Measurements from ENCODE around the gene CAPN15. TPM values are rescaled to one million over a fixed set of nuclear protein-coding genes. Genes with fewer than 3 reads are reported as not detected.

CAPN15 gene
- total RNA-seq, 1 donor from 2014 or later: 38.7 TPM

GRCh38 chr16:580141-580945 is 52.8 kb downstream of the CAPN15 start:
- no peak overlapping the region for H3K27ac Mint-ChIP-seq (ENCODE audit: unreplicated experiment)
- Histone ChIP-seq H3K9ac (ENCODE audit: low read length) (no peak overlapping the region), H4K20me1 (ENCODE audit: insufficient read depth, low read length) (peaks cover 6% of the 10 kb centered on the region), H3K4me3 (ENCODE audit: insufficient read depth, low read depth, low read length) (no peak overlapping the region), H3K79me2 (ENCODE audit: insufficient read depth, low read length) (no peaks in the 10 kb centered on the region), H2AFZ (ENCODE audit: low read depth, low read length) (no peak overlapping the region), H3K27me3 (ENCODE audit: insufficient read depth, low read length) (no peaks in the 10 kb centered on the region), H3K36me3 (ENCODE audit: insufficient read depth, low read length) (no peaks in the 10 kb centered on the region), H3K9me3 (ENCODE audit: insufficient read depth, low read depth, low read length) (no peaks in the 10 kb centered on the region), H3K27ac (ENCODE audit: low read depth, low read length) (no peak overlapping the region), H3K4me1 (ENCODE audit: insufficient read depth, low read length) (no peaks in the 10 kb centered on the region), H3K4me2 (ENCODE audit: low read length) (no peak overlapping the region)
- TF ChIP-seq, protein P1, sequence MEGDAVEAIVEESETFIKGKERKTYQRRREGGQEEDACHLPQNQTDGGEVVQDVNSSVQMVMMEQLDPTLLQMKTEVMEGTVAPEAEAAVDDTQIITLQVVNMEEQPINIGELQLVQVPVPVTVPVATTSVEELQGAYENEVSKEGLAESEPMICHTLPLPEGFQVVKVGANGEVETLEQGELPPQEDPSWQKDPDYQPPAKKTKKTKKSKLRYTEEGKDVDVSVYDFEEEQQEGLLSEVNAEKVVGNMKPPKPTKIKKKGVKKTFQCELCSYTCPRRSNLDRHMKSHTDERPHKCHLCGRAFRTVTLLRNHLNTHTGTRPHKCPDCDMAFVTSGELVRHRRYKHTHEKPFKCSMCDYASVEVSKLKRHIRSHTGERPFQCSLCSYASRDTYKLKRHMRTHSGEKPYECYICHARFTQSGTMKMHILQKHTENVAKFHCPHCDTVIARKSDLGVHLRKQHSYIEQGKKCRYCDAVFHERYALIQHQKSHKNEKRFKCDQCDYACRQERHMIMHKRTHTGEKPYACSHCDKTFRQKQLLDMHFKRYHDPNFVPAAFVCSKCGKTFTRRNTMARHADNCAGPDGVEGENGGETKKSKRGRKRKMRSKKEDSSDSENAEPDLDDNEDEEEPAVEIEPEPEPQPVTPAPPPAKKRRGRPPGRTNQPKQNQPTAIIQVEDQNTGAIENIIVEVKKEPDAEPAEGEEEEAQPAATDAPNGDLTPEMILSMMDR (IDR thresholded peaks at IDR 0.05; ENCODE audit: insufficient read depth, low read depth, low read length): no peak
- TF ChIP-seq EZH2 (IDR thresholded peaks at IDR 0.05; ENCODE audit: insufficient read depth, low read length): no peak
- no peaks in the 10 kb centered on the region for H3K36me3 Mint-ChIP-seq (ENCODE audit: low read depth, unreplicated experiment)
- no peak for DNase-seq (ENCODE audit: low read depth)
- H3K4me3 Mint-ChIP-seq (ENCODE audit: unreplicated experiment): no peak overlapping the region
- no peak for FAIRE-seq
- H3K9me3 Mint-ChIP-seq (ENCODE audit: unreplicated experiment): no peaks in the 10 kb centered on the region
- H3K27me3 Mint-ChIP-seq (ENCODE audit: low read depth, unreplicated experiment): no peaks in the 10 kb centered on the region
- H3K4me1 Mint-ChIP-seq (ENCODE audit: low read depth, unreplicated experiment): peaks cover 5% of the 10 kb centered on the region

DNA sequence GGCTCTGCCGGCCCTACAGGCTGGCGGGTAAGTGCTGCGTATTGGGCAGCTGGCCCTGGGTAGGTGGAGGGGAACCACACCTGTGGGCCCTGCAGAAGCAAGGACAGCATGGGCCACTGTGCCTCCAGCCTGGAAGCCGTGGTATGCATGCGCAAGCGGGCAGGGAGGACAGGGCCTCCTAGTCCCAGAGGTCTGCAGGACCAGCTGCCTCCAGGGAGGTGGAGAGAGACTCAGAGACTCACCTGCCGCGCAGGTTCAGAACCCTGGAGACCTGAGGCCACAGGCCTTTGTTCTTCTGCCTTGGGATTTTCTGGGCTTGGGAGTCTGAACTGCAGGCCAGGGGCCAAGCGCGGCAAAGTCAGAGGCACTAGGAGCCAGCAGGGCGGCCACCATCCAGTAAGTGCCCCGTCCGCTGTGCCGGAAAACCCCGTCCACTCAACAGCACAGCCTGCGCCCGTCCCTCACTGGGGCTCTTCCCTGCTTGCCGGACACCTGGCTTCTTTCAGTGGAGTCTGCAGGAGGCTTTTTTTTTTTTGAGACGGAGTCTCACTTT is 53.5 kb downstream of the CAPN15 start:
- Mint-ChIP-seq H3K4me3 (ENCODE audit: unreplicated experiment) (no peak overlapping the region), H3K4me1 (ENCODE audit: low read depth, unreplicated experiment) (peaks cover 5% of the 10 kb centered on the region), H3K36me3 (ENCODE audit: low read depth, unreplicated experiment) (no peaks in the 10 kb centered on the region), H3K27ac (ENCODE audit: unreplicated experiment) (no peak overlapping the region), H3K9me3 (ENCODE audit: unreplicated experiment) (no peaks in the 10 kb centered on the region), H3K27me3 (ENCODE audit: low read depth, unreplicated experiment) (no peaks in the 10 kb centered on the region)
- Histone ChIP-seq H3K27me3 (ENCODE audit: insufficient read depth, low read length) (no peaks in the 10 kb centered on the region), H3K36me3 (ENCODE audit: insufficient read depth, low read length) (no peaks in the 10 kb centered on the region), H3K9ac (ENCODE audit: low read length) (no peak overlapping the region), H3K4me2 (ENCODE audit: low read length) (no peak overlapping the region), H4K20me1 (ENCODE audit: insufficient read depth, low read length) (peaks cover 6% of the 10 kb centered on the region), H3K9me3 (ENCODE audit: insufficient read depth, low read depth, low read length) (no peaks in the 10 kb centered on the region), H3K4me3 (ENCODE audit: insufficient read depth, low read depth, low read length) (no peak overlapping the region), H3K79me2 (ENCODE audit: insufficient read depth, low read length) (no peaks in the 10 kb centered on the region), H3K4me1 (ENCODE audit: insufficient read depth, low read length) (no peaks in the 10 kb centered on the region), H3K27ac (ENCODE audit: low read depth, low read length) (no peak overlapping the region), H2AFZ (ENCODE audit: low read depth, low read length) (no peak overlapping the region)
- FAIRE-seq: no peak
- TF ChIP-seq EZH2 (IDR thresholded peaks at IDR 0.05; ENCODE audit: insufficient read depth, low read length): no peak
- TF ChIP-seq, protein P1 (IDR thresholded peaks at IDR 0.05; ENCODE audit: insufficient read depth, low read depth, low read length): no peak
- no peak for DNase-seq (ENCODE audit: low read depth)

DNA sequence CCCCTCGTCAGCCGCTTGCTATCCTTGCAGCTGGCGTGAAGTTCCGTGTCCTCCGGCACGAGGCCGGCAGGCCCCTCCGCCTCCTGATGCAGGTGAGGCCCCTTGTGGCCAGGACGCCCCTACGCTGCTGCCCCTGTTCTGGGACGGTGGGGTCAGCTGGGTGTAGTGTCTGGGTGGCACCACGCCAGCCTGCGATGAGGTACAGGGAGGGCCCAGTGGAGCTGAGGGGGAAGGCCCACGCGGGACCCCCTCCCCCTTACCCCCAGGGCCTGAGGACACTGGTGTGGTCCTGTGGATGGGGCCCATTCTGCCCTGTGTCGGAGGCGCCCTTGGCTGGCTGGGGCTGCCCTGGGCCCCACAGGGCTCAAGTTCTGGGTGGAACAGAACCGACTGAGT is 54.7 kb downstream of the CAPN15 start:
- no peaks in the 10 kb centered on the region for H3K4me1 ChIP-seq (ENCODE audit: insufficient read depth, low read length)
- DNase-seq (ENCODE audit: low read depth) (no peak), FAIRE-seq (no peak)
- H3K9me3 ChIP-seq (ENCODE audit: insufficient read depth, low read depth, low read length): no peaks in the 10 kb centered on the region
- H3K27ac Mint-ChIP-seq (ENCODE audit: unreplicated experiment): no peak overlapping the region
- TF ChIP-seq, protein P1 (IDR thresholded peaks at IDR 0.05; ENCODE audit: insufficient read depth, low read depth, low read length): no peak
- TF ChIP-seq EZH2 (IDR thresholded peaks at IDR 0.05; ENCODE audit: insufficient read depth, low read length): no peak
- no peaks in the 10 kb centered on the region for H3K36me3 Mint-ChIP-seq (ENCODE audit: low read depth, unreplicated experiment)
- H3K9ac ChIP-seq (ENCODE audit: low read length): no peak overlapping the region
- H4K20me1 ChIP-seq (ENCODE audit: insufficient read depth, low read length): peaks cover 17% of the 10 kb centered on the region
- no peak overlapping the region for H3K27ac ChIP-seq (ENCODE audit: low read depth, low read length)
- H3K9me3 Mint-ChIP-seq (ENCODE audit: unreplicated experiment): no peaks in the 10 kb centered on the region
- H3K4me3 Mint-ChIP-seq (ENCODE audit: unreplicated experiment): no peak overlapping the region
- H3K4me3 ChIP-seq (ENCODE audit: insufficient read depth, low read depth, low read length): no peak overlapping the region
- peaks cover 2% of the 10 kb centered on the region for H3K79me2 ChIP-seq (ENCODE audit: insufficient read depth, low read length)
- H3K27me3 Mint-ChIP-seq (ENCODE audit: low read depth, unreplicated experiment): no peaks in the 10 kb centered on the region
- no peak overlapping the region for H3K4me2 ChIP-seq (ENCODE audit: low read length)
- H3K4me1 Mint-ChIP-seq (ENCODE audit: low read depth, unreplicated experiment): no peaks in the 10 kb centered on the region
- H3K36me3 ChIP-seq (ENCODE audit: insufficient read depth, low read length): no peaks in the 10 kb centered on the region
- H3K27me3 ChIP-seq (ENCODE audit: insufficient read depth, low read length): no peaks in the 10 kb centered on the region
- H2AFZ ChIP-seq (ENCODE audit: low read depth, low read length): no peak overlapping the region
